ENCODE data around the gene KIF13A. TPM values are rescaled to one million over a fixed set of nuclear protein-coding genes. Genes with fewer than 3 reads are reported as not detected.

Gene KIF13A
- total RNA-seq, 3 donors from 2014 or later: 45.6 to 85.9 (median 46.9) TPM

DNA sequence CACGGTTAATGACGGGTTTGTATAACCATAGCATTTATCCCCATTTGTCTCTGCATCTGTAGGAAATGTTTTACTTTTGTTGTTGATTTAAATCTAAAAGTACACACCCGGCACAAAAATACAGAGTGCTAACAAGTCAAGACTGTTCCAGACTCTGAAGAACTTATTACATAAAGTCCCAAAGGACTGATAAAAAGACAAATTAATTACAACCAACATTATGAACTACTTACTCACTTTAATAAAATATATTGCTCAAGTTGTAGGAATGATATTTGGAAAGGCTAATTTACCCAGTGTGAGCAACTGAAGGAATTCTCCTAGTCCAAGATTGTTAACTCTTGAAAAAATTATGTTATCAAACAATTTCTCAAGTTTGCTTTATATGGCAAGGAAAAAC, 115.6 kb downstream of the KIF13A start:
- intact Hi-C loops (cut with DNase I, micrococcal nuclease): no loop called here
- no peaks in the 10 kb centered on the region for H3K9me3 ChIP-seq
- H3K4me3 ChIP-seq: no peak overlapping the region
- no peak for ATAC-seq
- DNase-seq: no peak
- no peak for TF ChIP-seq CTCF (IDR thresholded peaks at IDR 0.05)
- H3K36me3 ChIP-seq (ENCODE audit: low read depth): no peaks in the 10 kb centered on the region
- H3K4me1 ChIP-seq (ENCODE audit: low read depth): no peaks in the 10 kb centered on the region

DNA sequence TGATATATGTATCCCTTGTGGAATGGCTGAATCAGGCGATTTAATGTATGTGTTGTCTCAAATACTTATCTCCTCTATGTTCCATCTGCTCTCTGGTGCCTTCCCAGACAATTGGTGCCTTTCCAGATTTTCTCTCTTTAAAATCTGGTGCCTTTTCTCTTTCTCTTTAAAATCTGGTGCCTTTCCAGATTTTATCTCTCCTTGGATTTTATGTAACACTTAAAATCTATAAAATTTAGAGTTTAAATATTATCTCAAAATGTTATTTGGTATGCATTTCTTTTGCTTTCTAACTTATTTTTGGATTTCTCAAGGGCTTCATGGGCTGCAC, 116.3 kb downstream of the KIF13A start:
- DNase-seq (no peak), ATAC-seq (no peak)
- Histone ChIP-seq H3K4me3 (no peak overlapping the region), H3K4me1 (ENCODE audit: low read depth) (peaks cover under 1% of the 10 kb centered on the region), H3K9me3 (no peaks in the 10 kb centered on the region), H3K36me3 (ENCODE audit: low read depth) (no peaks in the 10 kb centered on the region)
- intact Hi-C loops (cut with DNase I, micrococcal nuclease): no loop called here
- TF ChIP-seq CTCF (IDR thresholded peaks at IDR 0.05): no peak

DNA sequence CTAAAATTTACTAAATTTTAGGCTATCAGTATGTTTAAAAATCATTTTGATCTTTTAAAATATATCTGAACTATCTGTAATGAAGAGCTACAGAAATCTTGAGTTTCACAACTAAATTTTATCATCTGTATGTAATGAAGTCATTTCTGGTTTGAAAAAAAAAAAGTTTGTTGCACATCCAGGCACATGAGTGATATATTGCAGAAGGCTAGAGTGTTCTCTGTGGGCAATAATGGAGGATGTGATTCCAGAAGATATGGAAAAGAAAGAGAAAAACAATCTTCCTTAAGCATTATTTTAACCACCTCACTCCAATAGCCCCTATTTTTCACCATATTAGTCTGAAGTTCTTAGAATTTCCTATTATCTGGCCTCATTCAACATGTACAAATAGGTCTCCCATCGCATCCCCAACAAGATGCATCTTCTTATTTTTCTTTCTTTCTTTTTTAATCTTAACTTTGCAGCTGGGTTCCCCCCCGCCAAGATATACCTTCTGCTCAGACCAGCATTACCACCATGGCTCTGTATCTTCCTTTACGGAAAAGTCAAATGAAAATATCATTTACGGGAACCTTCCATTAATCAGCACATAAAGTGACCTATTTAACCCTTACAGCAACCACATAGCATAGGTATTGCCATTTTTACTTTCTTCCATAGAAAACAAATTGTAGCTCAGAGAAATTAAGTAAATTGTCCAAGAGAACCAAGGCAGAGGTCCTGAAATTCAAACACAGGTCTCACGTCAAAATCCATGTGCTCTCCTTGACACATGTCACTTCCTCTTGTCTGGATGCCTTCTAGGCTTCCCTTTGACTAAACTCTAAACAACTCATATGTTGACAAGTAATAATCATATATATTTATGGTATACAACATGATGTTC, 116.9 kb downstream of the KIF13A start:
- DNase-seq: no peak
- ATAC-seq: no peak
- Histone ChIP-seq H3K9me3 (no peaks in the 10 kb centered on the region), H3K36me3 (ENCODE audit: low read depth) (no peaks in the 10 kb centered on the region), H3K4me1 (ENCODE audit: low read depth) (peaks cover 6% of the 10 kb centered on the region), H3K4me3 (no peak overlapping the region)
- intact Hi-C loops (cut with DNase I, micrococcal nuclease): no loop called here
- TF ChIP-seq CTCF (IDR thresholded peaks at IDR 0.05): no peak

DNA sequence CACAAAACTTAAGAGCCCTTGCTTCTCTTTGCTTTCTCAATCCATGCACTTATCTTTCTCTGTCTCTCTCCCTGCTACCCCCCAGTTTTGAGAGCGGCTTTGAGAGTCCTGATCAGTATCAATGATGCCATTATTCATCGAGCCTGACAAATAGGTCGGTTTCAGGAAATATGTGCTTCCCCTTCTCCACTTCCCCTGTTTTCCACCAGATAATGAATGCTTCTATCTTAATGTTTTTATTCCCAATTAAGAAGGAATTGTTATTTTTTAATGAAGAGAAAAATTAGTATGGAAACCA, 117.7 kb downstream of the KIF13A start:
- no peak for TF ChIP-seq CTCF (IDR thresholded peaks at IDR 0.05)
- peaks cover 15% of the 10 kb centered on the region for H3K4me1 ChIP-seq (ENCODE audit: low read depth)
- no peak for ATAC-seq

DNA sequence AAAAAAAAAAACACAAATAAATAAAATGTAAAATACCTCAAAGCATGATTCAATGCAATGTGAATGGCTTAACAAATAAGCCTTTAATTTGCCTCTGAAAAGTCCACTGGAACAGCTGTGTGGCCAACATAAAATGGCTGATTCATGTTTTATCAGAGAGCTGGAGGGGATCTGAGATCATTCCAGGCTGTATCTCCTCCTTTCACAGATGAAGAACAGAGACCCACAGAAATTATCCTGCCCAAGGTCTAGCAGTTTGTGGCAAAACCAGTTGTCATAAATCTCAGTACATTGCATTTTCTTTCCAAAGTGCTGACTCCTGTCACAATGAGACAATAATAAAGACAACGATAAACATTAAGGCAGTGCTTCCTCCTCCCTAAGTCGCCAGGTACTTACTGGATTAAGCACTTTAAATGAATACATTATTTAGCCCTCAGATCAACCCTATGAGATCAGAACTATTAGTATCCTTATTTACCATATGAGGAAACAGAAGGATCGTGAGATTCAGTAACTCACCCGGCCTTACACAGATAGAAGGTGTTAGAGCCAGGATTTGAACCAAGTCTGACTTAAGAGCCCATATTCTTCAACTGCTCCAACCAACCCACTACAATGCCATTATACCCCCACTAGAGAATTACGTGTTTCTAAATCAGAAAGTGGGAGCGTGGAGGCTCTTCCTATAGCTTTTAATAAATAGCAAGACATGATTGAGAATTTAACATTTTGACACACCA, 118.3 kb downstream of the KIF13A start:
- no peak for ATAC-seq
- intact Hi-C loops (cut with DNase I, micrococcal nuclease): no loop called here
- no peak for TF ChIP-seq CTCF (IDR thresholded peaks at IDR 0.05)

More for the DNA sequence above, 117.7 kb downstream of the KIF13A start:
- no peak overlapping the region for H3K4me3 ChIP-seq
- no peaks in the 10 kb centered on the region for H3K36me3 ChIP-seq (ENCODE audit: low read depth)
- H3K9me3 ChIP-seq: no peaks in the 10 kb centered on the region
- no peak for DNase-seq
- intact Hi-C loops (cut with DNase I, micrococcal nuclease): no loop called here

More for the DNA sequence above, 118.3 kb downstream of the KIF13A start:
- Histone ChIP-seq H3K4me1 (ENCODE audit: low read depth) (peaks cover 20% of the 10 kb centered on the region), H3K9me3 (no peaks in the 10 kb centered on the region), H3K4me3 (no peak overlapping the region), H3K36me3 (ENCODE audit: low read depth) (no peaks in the 10 kb centered on the region)
- no peak for DNase-seq
